ENCODE results near the gene SRP54.

Gene SRP54

GRCh38 chr14:35073486-35073885 is 90.7 kb downstream of the SRP54 start:
- no peak for DNase-seq (ENCODE audit: low read depth)
- no peak overlapping the region for H3K4me3 ChIP-seq (ENCODE audit: low read depth, low read length)
- TF ChIP-seq, protein P1, sequence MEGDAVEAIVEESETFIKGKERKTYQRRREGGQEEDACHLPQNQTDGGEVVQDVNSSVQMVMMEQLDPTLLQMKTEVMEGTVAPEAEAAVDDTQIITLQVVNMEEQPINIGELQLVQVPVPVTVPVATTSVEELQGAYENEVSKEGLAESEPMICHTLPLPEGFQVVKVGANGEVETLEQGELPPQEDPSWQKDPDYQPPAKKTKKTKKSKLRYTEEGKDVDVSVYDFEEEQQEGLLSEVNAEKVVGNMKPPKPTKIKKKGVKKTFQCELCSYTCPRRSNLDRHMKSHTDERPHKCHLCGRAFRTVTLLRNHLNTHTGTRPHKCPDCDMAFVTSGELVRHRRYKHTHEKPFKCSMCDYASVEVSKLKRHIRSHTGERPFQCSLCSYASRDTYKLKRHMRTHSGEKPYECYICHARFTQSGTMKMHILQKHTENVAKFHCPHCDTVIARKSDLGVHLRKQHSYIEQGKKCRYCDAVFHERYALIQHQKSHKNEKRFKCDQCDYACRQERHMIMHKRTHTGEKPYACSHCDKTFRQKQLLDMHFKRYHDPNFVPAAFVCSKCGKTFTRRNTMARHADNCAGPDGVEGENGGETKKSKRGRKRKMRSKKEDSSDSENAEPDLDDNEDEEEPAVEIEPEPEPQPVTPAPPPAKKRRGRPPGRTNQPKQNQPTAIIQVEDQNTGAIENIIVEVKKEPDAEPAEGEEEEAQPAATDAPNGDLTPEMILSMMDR (IDR thresholded peaks at IDR 0.05; ENCODE audit: low read depth, low read length, missing control alignments) = no peak
- in situ Hi-C loops (cut with HindIII; ENCODE audit: low sequenced_read_pairs) = no loop called here

GRCh38 chr14:35078082-35078481 is 95.3 kb downstream of the SRP54 start:
- no peak overlapping the region for H3K4me3 ChIP-seq (ENCODE audit: low read depth, low read length)
- in situ Hi-C loops (cut with HindIII; ENCODE audit: low sequenced_read_pairs) = no loop called here
- TF ChIP-seq, protein P1 (IDR thresholded peaks at IDR 0.05; ENCODE audit: low read depth, low read length, missing control alignments) = no peak
- DNase-seq (ENCODE audit: low read depth) = no peak

All from astrocyte of the cerebellum (primary cell).